ENCODE measurements around the gene TTC7B. TPM values are rescaled to one million over a fixed set of nuclear protein-coding genes. Genes with fewer than 3 reads are reported as not detected.
A peak's percentile ranks its signal among the peaks of the same experiment; 100 is the strongest.

Gene TTC7B
- polyA plus RNA-seq, 1 donor from 2014 or later = 0.89 TPM

DNA sequence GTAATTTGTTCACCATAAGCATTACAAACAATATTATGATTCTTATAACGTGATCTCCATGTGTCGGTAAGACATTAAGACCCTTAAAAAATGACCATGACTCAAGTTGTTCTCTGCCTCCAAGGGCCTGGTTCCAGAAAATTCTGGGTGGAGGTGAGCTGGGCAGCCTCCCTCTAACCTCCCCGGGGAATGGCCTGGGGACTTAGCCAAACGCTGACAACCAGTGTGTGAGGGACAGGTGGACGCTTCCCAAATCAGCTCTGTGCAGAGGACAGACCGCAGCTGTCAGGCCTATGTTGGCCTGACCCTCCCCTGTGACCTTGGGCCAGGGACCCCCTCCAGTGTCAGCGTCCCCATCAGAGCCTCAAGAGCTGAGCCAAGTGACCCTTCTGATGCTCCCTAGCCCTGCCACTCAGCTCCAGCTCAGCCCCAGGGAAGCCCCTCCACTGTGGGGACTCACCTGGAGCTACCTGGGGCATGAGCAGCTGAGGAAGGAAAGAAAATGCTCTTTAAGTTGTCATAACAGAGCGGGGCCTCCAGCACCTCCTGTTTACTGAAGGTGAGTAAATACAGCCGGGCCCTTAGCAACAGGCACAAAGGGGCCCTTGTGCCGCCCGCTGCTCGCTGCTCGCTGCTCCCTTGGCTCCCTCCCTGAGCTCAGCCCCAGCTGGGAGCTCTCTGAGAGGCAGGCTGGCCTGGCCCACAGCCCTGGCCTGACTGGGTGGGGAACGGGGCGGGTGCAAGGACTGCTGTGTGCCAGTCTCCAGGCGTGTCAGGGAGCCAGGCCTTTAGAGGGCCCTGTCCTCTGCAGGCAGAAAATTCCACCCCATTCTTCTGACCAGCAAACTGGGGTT lies 302.8 kb downstream of the TTC7B start:
- Mint-ChIP-seq H3K9me3 (no peaks in the 10 kb centered on the region), H3K4me3 (peak overlapping the region in 1 of 4 donors; percentile 34), H3K27me3 (peaks cover 11% of the 10 kb centered on the region), H3K36me3 (no peaks in the 10 kb centered on the region), H3K4me1 (no peaks in the 10 kb centered on the region), H3K27ac (peak overlapping the region in 1 of 3 donors; percentile 57)

DNA sequence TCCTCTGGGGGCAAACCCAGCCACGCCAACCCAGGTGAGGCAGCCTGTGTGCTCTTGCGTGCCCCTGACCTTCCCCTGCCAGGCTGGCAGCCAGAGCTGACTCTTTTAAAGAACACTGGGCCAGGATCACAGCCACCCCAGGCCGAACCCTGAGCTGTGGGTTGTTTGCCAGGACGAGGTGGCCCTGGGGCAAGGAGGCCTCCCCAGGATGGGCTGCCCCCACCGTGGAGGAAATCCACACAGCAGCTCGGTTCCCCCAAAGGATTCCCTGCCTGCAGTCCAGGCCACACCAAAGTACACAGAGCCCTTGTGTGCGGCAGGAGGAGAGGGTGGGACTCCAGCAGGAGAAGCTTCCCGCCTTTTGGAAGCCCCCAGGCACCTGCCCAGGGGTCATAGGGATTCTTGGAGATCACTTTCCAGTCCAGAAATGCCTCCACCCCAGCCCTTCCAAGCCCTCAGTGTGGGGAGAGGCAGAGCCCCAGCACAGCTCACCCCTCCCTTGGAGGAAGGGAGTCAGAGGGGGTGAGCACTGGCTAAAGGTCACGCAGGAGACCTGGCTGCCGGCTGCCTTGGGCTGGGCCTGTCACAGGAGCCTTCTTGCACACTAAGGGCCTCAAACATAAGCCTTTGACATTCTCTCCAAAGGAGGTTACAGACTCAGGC lies 303.8 kb downstream of the TTC7B start:
- Mint-ChIP-seq H3K4me1 (no peaks in the 10 kb centered on the region), H3K9me3 (no peaks in the 10 kb centered on the region), H3K27me3 (peaks cover 15% of the 10 kb centered on the region), H3K36me3 (no peaks in the 10 kb centered on the region), H3K27ac (peak overlapping the region in 1 of 3 donors; percentile 57), H3K4me3 (no peak overlapping the region)

DNA sequence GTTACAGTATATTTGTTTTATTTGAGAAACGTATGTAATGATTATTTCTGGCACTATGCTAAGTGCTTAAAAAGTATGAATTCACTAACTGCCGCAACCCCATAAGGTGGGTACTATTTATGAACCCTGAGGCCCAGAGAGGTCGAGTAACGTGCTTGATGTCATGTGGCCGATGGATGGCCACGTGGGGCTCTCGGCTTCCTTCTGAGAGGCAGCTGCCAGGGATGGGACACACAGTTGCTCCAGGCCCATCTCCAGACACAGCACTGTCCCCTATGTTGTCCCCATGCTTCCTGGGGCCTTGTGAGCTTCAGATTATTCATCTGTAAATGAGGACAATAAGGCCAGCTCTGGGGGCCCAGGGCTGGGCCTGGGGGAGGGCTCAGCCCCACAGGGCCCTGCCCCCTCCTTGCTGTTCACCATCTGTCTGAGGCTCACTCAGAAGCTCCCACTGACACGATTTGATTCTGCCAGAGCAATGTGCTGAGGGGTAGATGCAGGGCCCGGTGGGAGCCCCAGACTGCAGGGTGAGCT lies 304.4 kb downstream of the TTC7B start:
- no peaks in the 10 kb centered on the region for H3K9me3 Mint-ChIP-seq
- H3K27me3 Mint-ChIP-seq = peaks cover 15% of the 10 kb centered on the region
- no peaks in the 10 kb centered on the region for H3K4me1 Mint-ChIP-seq
- no peaks in the 10 kb centered on the region for H3K36me3 Mint-ChIP-seq
- H3K27ac Mint-ChIP-seq = no peak overlapping the region
- H3K4me3 Mint-ChIP-seq = no peak overlapping the region

DNA sequence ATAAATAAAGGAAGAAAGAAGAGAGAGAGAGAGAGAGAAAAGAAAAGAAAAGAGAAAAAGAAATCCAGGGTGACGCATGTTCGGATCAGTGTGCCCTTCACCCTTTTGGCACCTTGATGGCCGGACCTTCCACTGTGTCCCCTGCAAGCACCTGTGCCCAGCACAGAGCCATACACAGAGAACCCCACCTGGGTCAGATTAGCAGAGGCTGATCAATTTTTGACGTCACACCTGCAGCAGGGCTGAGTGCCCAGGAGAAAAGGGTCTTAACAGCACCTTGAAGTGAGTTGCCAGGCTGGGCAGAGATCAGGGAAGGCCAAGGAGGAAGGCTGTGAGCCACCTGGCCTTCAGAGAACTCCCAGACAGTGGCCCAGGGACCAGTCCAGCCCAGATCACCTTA lies 305.0 kb downstream of the TTC7B start:
- H3K9me3 Mint-ChIP-seq = peaks cover 0 to 2% (median 0%) of the 10 kb centered on the region in 3 donors
- no peaks in the 10 kb centered on the region for H3K36me3 Mint-ChIP-seq
- H3K27ac Mint-ChIP-seq = no peak overlapping the region
- H3K4me3 Mint-ChIP-seq = no peak overlapping the region
- H3K27me3 Mint-ChIP-seq = peaks cover 15% of the 10 kb centered on the region
- H3K4me1 Mint-ChIP-seq = no peaks in the 10 kb centered on the region

DNA sequence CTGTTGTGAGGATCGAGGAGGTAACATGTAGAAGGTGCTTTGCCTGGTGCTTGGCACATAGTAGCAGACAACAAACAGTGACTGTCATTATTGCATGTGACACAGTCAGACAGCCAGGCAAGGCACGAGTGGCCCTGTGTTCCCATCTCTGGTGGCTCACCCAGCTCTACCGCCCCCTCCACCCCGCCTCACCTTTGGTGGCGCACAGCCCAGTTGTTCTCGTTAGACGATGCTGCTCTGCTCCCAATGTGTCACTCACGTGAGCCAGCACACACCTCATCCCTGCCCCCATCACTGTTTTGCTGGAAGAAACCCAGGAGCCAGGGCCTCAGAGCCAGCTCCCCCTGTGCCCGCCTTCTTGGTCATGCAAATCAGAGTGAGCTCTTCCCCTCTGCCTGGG lies 306.1 kb downstream of the TTC7B start:
- no peaks in the 10 kb centered on the region for H3K36me3 Mint-ChIP-seq
- H3K4me1 Mint-ChIP-seq = no peaks in the 10 kb centered on the region
- H3K9me3 Mint-ChIP-seq = peaks cover 0 to 2% (median 0%) of the 10 kb centered on the region in 3 donors
- H3K27me3 Mint-ChIP-seq = peaks cover 15% of the 10 kb centered on the region
- H3K4me3 Mint-ChIP-seq = no peak overlapping the region
- H3K27ac Mint-ChIP-seq = no peak overlapping the region

DNA sequence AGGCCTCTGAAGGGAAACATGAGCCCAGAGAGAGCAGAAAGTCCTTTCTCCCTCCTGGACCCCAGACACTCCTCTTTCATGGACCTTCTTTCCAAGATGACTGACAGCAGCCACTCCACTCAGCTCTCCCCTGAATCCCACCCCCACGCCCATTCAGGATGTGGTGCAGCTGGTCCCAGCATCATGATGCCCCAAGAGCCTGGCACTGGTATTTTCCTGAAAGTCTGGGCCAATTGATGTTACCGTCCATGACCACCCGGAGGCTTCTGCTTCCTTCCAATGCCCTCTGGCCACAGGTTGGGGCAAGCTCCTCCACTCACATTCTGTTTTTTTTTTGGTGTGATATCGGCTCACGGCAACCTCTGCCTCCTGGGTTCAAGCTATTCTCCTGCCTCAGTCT lies 306.8 kb downstream of the TTC7B start:
- H3K4me1 Mint-ChIP-seq = no peaks in the 10 kb centered on the region
- H3K9me3 Mint-ChIP-seq = peaks cover 0 to 2% (median 0%) of the 10 kb centered on the region in 3 donors
- no peaks in the 10 kb centered on the region for H3K36me3 Mint-ChIP-seq
- H3K27me3 Mint-ChIP-seq = peaks cover 15% of the 10 kb centered on the region
- H3K27ac Mint-ChIP-seq = no peak overlapping the region
- no peak overlapping the region for H3K4me3 Mint-ChIP-seq

DNA sequence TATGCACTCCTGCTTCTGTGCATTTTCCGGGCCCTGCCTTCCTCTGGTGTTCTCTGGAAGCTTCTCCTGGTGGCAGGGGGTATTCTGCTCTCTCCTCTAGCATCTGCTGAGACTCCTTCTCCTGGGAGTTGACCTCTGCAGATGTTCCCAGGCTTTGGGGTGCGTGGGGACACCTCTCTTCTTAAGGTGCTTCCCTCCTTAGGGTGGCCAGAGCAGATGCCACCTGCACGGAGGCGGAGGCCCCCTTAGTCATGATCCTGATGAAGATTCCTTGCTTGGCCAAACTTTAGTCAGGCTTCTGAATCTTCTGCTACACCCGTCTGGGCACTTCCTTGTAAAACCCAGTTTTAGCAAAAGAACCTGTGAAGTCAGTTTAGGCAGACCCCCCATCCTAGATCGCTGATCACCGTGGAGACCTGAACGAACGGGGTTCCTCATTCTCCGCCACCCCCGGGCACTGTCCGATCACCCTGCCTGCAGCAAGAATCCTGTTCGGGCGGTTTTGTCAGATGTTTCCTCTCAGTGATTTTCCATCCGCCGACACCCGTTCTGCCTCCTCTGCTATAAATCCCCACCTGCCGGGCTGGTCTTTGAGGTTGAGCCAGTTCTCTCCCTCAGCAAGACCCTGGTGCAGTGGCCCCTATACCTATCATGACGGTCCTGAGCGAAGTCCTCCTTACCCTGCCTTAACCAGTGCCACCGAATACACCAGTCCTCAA lies 307.5 kb downstream of the TTC7B start:
- no peaks in the 10 kb centered on the region for H3K36me3 Mint-ChIP-seq
- no peak overlapping the region for H3K27ac Mint-ChIP-seq
- H3K9me3 Mint-ChIP-seq = peaks cover 0 to 2% (median 0%) of the 10 kb centered on the region in 3 donors
- no peaks in the 10 kb centered on the region for H3K4me1 Mint-ChIP-seq
- H3K4me3 Mint-ChIP-seq = peak overlapping the region in 1 of 4 donors; percentile 10
- peaks cover 15% of the 10 kb centered on the region for H3K27me3 Mint-ChIP-seq

DNA sequence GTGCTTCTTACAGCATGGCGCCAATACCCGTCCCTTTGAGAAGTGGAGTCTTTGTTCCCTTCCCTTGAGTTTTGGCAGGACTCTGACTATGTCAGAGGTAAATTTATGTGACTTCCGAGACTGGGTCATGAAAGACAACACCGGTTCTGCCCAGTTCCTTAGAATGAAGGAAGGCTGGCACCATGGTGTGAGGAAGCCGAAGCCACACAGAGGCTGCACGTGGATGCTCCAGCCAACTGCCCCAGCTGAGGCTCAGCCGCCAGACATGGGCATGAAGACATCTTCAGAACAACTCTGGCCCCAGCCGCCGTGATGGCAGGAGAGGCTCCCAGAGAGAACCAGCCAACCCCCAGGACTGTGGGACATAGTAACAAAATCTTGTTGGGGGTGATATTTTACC lies 308.2 kb downstream of the TTC7B start:
- H3K27me3 Mint-ChIP-seq = peaks cover 15% of the 10 kb centered on the region
- H3K27ac Mint-ChIP-seq = no peak overlapping the region
- no peaks in the 10 kb centered on the region for H3K4me1 Mint-ChIP-seq
- peaks cover 0 to 2% (median 0%) of the 10 kb centered on the region in 3 donors for H3K9me3 Mint-ChIP-seq
- no peak overlapping the region for H3K4me3 Mint-ChIP-seq
- no peaks in the 10 kb centered on the region for H3K36me3 Mint-ChIP-seq

DNA sequence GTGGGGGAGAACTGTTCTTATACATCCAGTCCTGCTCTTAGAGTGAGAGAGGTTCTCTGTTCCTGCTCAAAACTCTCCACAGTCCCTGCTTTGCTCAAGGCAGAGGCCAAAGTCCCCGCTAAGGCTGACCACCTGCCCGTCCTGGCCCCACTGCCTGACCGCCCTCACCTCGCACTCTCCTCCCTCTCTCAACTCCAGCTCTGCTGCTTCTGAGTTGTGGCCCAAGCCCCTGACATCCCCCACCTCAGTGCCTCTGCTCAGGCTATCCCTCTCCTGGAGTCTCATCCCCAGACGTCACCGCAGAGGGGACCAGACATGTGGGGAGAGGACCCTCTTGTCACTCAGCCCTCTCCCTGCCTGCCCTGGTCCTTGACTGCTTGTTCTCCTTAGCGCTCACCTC lies 308.8 kb downstream of the TTC7B start:
- Mint-ChIP-seq H3K4me1 (peaks cover 0 to 2% (median 0%) of the 10 kb centered on the region in 3 donors), H3K27ac (no peak overlapping the region), H3K36me3 (no peaks in the 10 kb centered on the region), H3K9me3 (peaks cover 0 to 2% (median 0%) of the 10 kb centered on the region in 3 donors), H3K4me3 (no peak overlapping the region), H3K27me3 (peaks cover 15% of the 10 kb centered on the region)

DNA sequence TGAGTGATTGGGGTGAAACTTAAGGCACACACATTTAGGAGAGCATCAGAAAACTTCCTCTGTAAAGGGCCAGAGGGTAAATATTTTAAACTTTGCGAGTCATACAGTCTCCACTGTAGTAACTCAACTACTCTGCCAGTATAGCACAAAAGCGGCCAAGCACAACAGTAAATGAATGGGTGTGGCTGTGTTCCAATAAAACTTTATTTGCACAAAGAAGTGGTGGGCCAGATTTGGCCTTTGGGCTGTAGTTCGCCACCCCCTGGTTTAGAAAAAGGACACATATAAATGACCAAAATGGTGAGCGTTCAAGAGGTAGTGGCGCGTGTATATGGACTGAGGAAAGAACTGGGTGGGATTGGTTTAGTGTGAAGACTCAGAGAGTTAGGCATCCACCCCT lies 309.5 kb downstream of the TTC7B start:
- Mint-ChIP-seq H3K4me1 (peaks cover 0 to 2% (median 0%) of the 10 kb centered on the region in 3 donors), H3K36me3 (no peaks in the 10 kb centered on the region), H3K4me3 (no peak overlapping the region), H3K27ac (no peak overlapping the region), H3K9me3 (peaks cover 0 to 2% (median 0%) of the 10 kb centered on the region in 3 donors), H3K27me3 (peaks cover 18% of the 10 kb centered on the region)

DNA sequence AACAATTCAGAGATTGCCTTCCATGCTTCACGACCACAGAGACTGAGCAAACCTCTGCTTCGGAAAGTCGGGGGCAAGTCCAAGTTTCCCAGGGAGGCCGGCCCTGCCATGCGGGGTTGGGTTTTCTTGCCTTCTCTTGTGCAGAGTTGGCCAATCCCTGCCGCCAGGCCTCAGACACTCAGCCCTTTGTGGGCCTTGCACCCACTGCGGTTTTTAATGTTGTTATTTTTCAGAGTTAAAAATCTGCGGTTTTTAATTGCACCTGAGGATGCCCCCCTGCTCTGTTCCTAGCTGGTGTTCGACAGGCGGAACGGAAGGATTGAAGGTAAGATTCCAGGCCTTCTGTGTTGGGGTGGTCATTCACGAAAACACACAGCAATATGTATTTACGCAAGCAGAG lies 310.7 kb downstream of the TTC7B start:
- H3K9me3 Mint-ChIP-seq = peaks cover 0 to 2% (median 0%) of the 10 kb centered on the region in 3 donors
- H3K27ac Mint-ChIP-seq = no peak overlapping the region
- no peak overlapping the region for H3K4me3 Mint-ChIP-seq
- H3K36me3 Mint-ChIP-seq = no peaks in the 10 kb centered on the region
- H3K4me1 Mint-ChIP-seq = peaks cover 0 to 2% (median 0%) of the 10 kb centered on the region in 3 donors
- peaks cover 19% of the 10 kb centered on the region for H3K27me3 Mint-ChIP-seq

DNA sequence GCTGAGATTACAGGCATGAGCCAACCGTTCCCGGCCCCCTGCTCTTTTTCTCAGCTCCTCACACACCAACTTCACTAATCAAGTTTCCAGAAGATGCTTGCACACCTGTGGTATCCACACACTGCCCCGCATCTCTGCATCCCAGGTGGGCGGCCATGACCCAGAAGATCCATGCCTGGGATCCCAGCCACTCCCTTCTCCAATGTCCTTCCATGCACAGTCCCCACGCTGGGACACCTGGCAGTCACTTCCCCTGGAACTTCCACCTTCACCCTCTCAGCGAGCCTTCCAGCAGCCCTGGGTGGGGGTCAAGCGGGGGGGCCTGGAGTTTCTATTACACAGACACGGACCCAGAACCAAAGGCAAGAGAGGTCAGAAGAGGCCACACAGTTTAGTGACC lies 311.6 kb downstream of the TTC7B start:
- H3K27me3 Mint-ChIP-seq = peaks cover 23% of the 10 kb centered on the region
- peaks cover 0 to 2% (median 0%) of the 10 kb centered on the region in 3 donors for H3K9me3 Mint-ChIP-seq

DNA sequence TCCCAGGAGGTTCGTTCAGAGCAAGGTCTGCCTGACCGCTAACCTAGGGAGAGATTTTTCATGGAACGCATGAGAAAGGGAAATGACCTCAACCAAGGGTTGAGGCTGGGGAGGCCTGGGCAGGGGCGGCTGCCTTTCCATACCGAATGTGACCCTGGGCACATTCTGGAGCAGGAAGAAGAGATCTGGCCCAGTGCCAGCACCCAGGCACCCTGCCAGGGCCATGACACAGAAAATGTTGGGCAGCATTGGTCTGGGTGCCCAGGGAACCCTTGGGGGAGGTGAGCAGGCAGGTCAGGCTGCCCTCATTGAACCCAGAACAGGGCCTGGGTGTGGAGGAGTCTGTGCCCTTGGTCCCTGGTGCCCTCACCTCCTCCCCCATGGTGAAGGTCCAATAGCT lies 312.6 kb downstream of the TTC7B start:
- Mint-ChIP-seq H3K36me3 (no peaks in the 10 kb centered on the region), H3K27me3 (peaks cover 16% of the 10 kb centered on the region), H3K4me3 (no peak overlapping the region), H3K27ac (no peak overlapping the region), H3K9me3 (peaks cover 0 to 4% (median 0%) of the 10 kb centered on the region in 3 donors), H3K4me1 (peaks cover 0 to 4% (median 0%) of the 10 kb centered on the region in 3 donors)

More for the DNA sequence above, 311.6 kb downstream of the TTC7B start:
- Mint-ChIP-seq H3K4me3 (no peak overlapping the region), H3K4me1 (peaks cover 0 to 2% (median 0%) of the 10 kb centered on the region in 3 donors), H3K27ac (no peak overlapping the region), H3K36me3 (no peaks in the 10 kb centered on the region)

DNA sequence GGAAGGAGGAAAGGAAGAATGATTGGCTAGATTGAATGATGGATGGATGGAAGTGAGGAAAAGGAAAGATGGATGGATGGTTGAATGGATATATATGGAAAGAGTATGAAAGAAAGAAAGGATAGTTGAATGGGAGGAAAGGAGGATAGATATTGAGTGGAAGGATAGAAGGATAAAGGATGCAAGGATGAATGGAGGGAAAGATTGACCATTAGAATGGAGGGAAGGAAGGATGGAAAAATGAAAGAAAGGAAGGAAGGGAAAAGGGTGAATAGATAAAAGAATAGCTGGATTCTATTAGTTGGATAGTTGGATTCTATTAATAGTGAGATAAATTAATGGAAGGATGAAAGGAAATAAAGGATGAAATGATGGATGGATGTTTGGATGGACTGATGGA lies 313.5 kb downstream of the TTC7B start:
- no peak overlapping the region for H3K4me3 Mint-ChIP-seq
- H3K27me3 Mint-ChIP-seq = peaks cover 12% of the 10 kb centered on the region
- no peaks in the 10 kb centered on the region for H3K36me3 Mint-ChIP-seq
- peaks cover 0 to 7% (median 0%) of the 10 kb centered on the region in 3 donors for H3K9me3 Mint-ChIP-seq
- H3K27ac Mint-ChIP-seq = no peak overlapping the region
- H3K4me1 Mint-ChIP-seq = peaks cover 0 to 4% (median 0%) of the 10 kb centered on the region in 3 donors
